ENCODE results near the gene EEPD1.

Gene EEPD1

DNA sequence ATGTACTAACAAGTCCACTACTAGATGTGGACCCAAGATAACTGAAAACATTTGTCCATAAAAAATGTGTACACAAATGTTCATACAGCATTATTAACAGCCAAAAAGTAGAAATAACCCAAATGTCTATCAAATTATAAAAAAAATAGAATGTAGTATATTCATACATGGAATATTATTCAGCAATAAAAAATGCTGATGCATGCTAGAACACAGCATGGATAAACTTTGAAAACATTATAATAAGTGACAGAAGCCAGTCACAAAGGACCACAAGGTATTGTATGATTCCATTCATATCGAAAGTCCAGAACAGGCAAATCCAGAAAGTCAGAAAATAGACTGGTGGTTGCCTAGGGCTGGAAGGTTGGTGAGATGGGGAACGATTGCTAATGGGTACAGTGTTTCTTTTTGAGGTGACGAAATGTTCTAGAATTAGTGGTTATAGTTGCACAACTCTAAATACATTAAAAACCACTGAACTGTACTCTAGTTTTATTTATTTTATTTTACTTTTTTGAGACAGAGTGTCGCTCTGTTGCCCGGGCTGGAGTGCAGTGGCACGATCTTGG lies 193.3 kb downstream of the EEPD1 start:
- no peak for DNase-seq

DNA sequence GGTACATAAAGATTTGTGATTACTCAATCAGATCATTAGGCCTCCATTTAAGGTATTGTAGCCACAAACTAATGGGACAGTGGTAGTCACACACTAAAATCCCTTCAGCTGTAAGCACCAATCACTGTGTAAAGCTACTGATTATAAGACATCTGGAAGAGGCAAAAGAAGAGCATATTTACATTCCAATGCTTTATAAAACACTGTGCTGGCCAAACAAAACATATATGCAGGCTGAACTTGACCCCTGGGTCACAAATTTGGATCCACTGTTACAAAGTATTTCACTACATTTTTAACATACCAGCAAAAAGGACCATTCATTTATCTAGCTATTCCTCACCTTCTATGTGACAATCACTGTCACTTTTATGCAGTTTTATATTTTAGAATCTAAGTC lies 195.2 kb downstream of the EEPD1 start:
- DNase-seq, result no peak

DNA sequence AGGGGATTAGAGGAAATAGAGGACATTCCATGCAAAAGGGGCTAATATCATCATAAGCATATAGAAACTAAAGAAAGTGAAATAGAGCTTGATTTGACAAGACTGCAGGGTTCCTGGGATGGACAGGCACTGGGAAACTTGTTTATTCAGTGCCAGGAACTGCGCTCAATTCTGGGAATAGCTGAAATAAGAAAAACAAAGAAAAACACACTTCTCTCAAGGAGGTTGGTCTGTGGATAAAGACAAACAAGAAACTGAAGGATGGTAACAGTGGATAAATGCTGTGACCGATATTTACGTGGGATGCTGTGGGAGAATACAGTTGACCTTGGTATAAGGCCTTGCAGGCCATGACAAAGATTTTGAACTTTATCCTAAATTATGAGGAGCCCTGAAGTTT lies 195.7 kb downstream of the EEPD1 start:
- no peak for DNase-seq

DNA sequence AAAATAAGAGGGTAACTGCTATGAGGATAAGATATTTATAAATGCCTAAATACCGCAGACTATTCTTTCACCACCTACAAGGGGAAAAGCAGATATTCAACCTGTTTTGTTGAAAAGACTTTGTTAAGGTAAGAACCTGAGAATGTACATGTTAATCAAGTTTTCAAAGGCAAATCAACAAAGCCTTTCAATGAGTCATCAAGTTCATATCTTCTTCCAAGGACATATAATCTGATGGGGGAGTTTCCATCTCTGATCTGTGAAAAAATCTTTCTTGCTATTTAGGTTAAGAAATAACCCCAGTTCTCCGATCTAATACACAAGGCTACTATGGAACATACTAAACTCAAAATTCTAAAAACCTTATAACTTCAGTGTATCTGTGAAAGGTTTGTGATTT lies 196.6 kb downstream of the EEPD1 start:
- no peak for DNase-seq
